Endodermal cell (in vitro differentiated cells): ENCODE data around the gene POLE. TPM values are rescaled to one million over a fixed set of nuclear protein-coding genes. Genes with fewer than 3 reads are reported as not detected.

Experiments used
- DNase-seq: peaks from one replicate; pipeline ENCODE4 v3.0.0-alpha.2; 2017
- H3K27ac ChIP-seq: 2 replicates; pipeline ENCODE4 v1.5.1; 2013; ENCODE audit warnings: mild to moderate bottlenecking, low read depth, low read length, moderate library complexity
- H3K27me3 ChIP-seq: 2 replicates; pipeline ENCODE4 v1.6.1; 2013; ENCODE audit warnings: mild to moderate bottlenecking, low read length, moderate library complexity; ENCODE audit not compliant: insufficient read depth, control insufficient read depth, poor library complexity, severe bottlenecking
- H3K36me3 ChIP-seq: 2 replicates; pipeline ENCODE4 v1.7.0; 2013; ENCODE audit warnings: mild to moderate bottlenecking, low read length, moderate library complexity; ENCODE audit not compliant: control insufficient read depth, insufficient read depth
- H3K4me1 ChIP-seq: one replicate; pipeline ENCODE4 v1.7.0; 2013; ENCODE audit warnings: low read length; ENCODE audit not compliant: control insufficient read depth, insufficient read depth
- H3K4me3 ChIP-seq: 2 replicates; pipeline ENCODE4 v1.5.1; 2013; ENCODE audit warnings: mild to moderate bottlenecking, low read length, moderate library complexity
- H3K9ac ChIP-seq: 2 replicates; pipeline ENCODE4 v1.6.1; 2013; ENCODE audit warnings: mild to moderate bottlenecking, low read length, moderate library complexity; ENCODE audit not compliant: poor library complexity, severe bottlenecking; ENCODE audit errors: extremely low read depth
- H3K9me3 ChIP-seq: 2 replicates; pipeline ENCODE4 v1.6.1; 2013; ENCODE audit warnings: mild to moderate bottlenecking, low read length, moderate library complexity; ENCODE audit not compliant: control insufficient read depth
- H3K27ac Mint-ChIP-seq: 2 replicates; pipeline ENCODE4 v1.8.0; 2020; ENCODE audit warnings: mixed read lengths
- H3K27me3 Mint-ChIP-seq: 2 replicates; pipeline ENCODE4 v1.8.0; 2021; ENCODE audit warnings: mild to moderate bottlenecking, mixed read lengths; ENCODE audit not compliant: insufficient read depth
- H3K36me3 Mint-ChIP-seq: 2 replicates; pipeline ENCODE4 v1.8.0; 2020; ENCODE audit warnings: low read depth, mixed read lengths
- H3K4me1 Mint-ChIP-seq: 2 replicates; pipeline ENCODE4 v1.8.0; 2020; ENCODE audit warnings: mixed read lengths
- H3K4me3 Mint-ChIP-seq: 2 replicates; pipeline ENCODE4 v1.8.0; 2020; ENCODE audit warnings: mild to moderate bottlenecking, moderate library complexity, mixed read lengths
- H3K9me3 Mint-ChIP-seq: 2 replicates; pipeline ENCODE4 v1.8.0; 2020; ENCODE audit warnings: mild to moderate bottlenecking, mixed read lengths
- CTCF ChIP-seq: fragments of 200-600 bp; sonication (generic); conservative IDR thresholded peaks from 2 replicates; pipeline ENCODE4 v1.5.0; 2021; ENCODE audit warnings: antibody characterized with exemption, mild to moderate bottlenecking
- WGBS, 2 experiments: methylation state at CpG; one replicate each; pipeline versions ENCODE4 v1.1.5 to v1.1.7; 2013; ENCODE audit warnings: missing lambda C conversion rate in 2 of 2, mixed read lengths in 1 of 2; ENCODE audit not compliant: insufficient coverage in 1 of 2, insufficient read length in 1 of 2; 5-methylcytosine and 5-hydroxymethylcytosine counted together
- total RNA-seq, 2 donors: library from RNA; stranded (reverse); fragmentation: NEBNext Ultra II Directional in 1 of 2; extraction: Animal tissue kit (Norgen Biotek cat#: 25700) in 1 of 2; gene quantifications; 2 replicates in 1 of 2; 3 replicates in 1 of 2; pipeline ENCODE4 v1.2.1, GENCODE V29; 2021

The POLE gene
- total RNA-seq, 2 donors from 2014 or later, result 165 to 212 TPM

GRCh38 chr12:132661972-132662371, 25.2 kb downstream of the POLE start:
- H3K27ac ChIP-seq, result no peak overlapping the region
- peaks cover 97% of the 10 kb centered on the region for H3K36me3 ChIP-seq
- H3K27me3 ChIP-seq, result no peaks in the 10 kb centered on the region
- Mint-ChIP-seq H3K27ac (no peak overlapping the region), H3K4me3 (no peak overlapping the region), H3K36me3 (peaks cover 92% of the 10 kb centered on the region), H3K9me3 (no peaks in the 10 kb centered on the region), H3K4me1 (peaks cover 17% of the 10 kb centered on the region), H3K27me3 (no peaks in the 10 kb centered on the region)
- 82 to 83% methylated on average over 4 to 5 of the region's 5 CpGs for WGBS, 2 experiments
- TF ChIP-seq CTCF, result no peak
- H3K4me3 ChIP-seq, result no peak overlapping the region
- H3K9ac ChIP-seq, result no peak overlapping the region
- H3K4me1 ChIP-seq, result peaks cover 6% of the 10 kb centered on the region
- H3K9me3 ChIP-seq, result no peaks in the 10 kb centered on the region
- DNase-seq, result no peak

- Mint-ChIP-seq H3K27ac (no peak overlapping the region), H3K36me3 (peaks cover 88% of the 10 kb centered on the region), H3K9me3 (no peaks in the 10 kb centered on the region), H3K4me3 (no peak overlapping the region), H3K27me3 (no peaks in the 10 kb centered on the region), H3K4me1 (peaks cover 17% of the 10 kb centered on the region)
- WGBS, 2 experiments, result 91 to 94% methylated on average over 7 to 11 of the region's 11 CpGs
- Histone ChIP-seq H3K4me3 (no peak overlapping the region), H3K36me3 (peaks cover 94% of the 10 kb centered on the region), H3K9me3 (no peaks in the 10 kb centered on the region), H3K9ac (no peak overlapping the region), H3K4me1 (peaks cover 6% of the 10 kb centered on the region), H3K27ac (no peak overlapping the region), H3K27me3 (no peaks in the 10 kb centered on the region)
- no peak for DNase-seq
- no peak for TF ChIP-seq CTCF
These were observed 26.1 kb downstream of the POLE start for GRCh38 chr12:132660996-132661395.

- Histone ChIP-seq H3K27me3 (no peaks in the 10 kb centered on the region), H3K4me1 (no peaks in the 10 kb centered on the region), H3K4me3 (no peak overlapping the region), H3K9me3 (no peaks in the 10 kb centered on the region), H3K9ac (no peak overlapping the region), H3K27ac (no peak overlapping the region), H3K36me3 (peaks cover 91% of the 10 kb centered on the region)
- no peak for TF ChIP-seq CTCF
- no peaks in the 10 kb centered on the region for H3K27me3 Mint-ChIP-seq
- H3K4me3 Mint-ChIP-seq, result no peak overlapping the region
- no peak for DNase-seq
- 91 to 92% methylated on average over 2 to 5 of the region's 5 CpGs for whole genome bisulfite sequencing, 2 experiments
- no peaks in the 10 kb centered on the region for H3K9me3 Mint-ChIP-seq
- H3K4me1 Mint-ChIP-seq, result peaks cover 7% of the 10 kb centered on the region
- peaks cover 84% of the 10 kb centered on the region for H3K36me3 Mint-ChIP-seq
- H3K27ac Mint-ChIP-seq, result no peak overlapping the region
These were observed 27.1 kb downstream of the POLE start for GRCh38 chr12:132660052-132660451.
